ENCODE measurements around the gene AMBN. TPM values are rescaled to one million over a fixed set of nuclear protein-coding genes. Genes with fewer than 3 reads are reported as not detected.

The AMBN gene
- polyA plus RNA-seq, 1 of the 3 experiments (the other 2 are of a cell fraction) = not detected

GRCh38 chr4:70564033-70564432, 28.0 kb upstream of the AMBN start:
- Histone ChIP-seq H3K9ac (no peak overlapping the region), H3K9me2 (no peaks in the 10 kb centered on the region), H3K79me2 (ENCODE audit: insufficient read depth) (no peaks in the 10 kb centered on the region), H3K27me3 (ENCODE audit: insufficient read depth) (peaks cover 12% of the 10 kb centered on the region; the same call in 1 of the 2 replicates), H3K27ac (ENCODE audit: low read depth in 2 of 2, low read length in 1 of 2) (no peak overlapping the region), H2AFZ (ENCODE audit: low read depth) (no peak overlapping the region), H3K4me2 (no peak overlapping the region), H4K20me1 (ENCODE audit: insufficient read depth) (no peaks in the 10 kb centered on the region), H3K4me3 (ENCODE audit: low read depth in 2 of 2, low read length in 1 of 2) (no peak overlapping the region), H3K4me1 (ENCODE audit: control insufficient read depth in 1 of 2, insufficient read depth in 2 of 2, low read depth in 1 of 2, low read length in 1 of 2) (no peaks in the 10 kb centered on the region), H3K9me3 (no peaks in the 10 kb centered on the region), H3K36me3 (replicated peaks in 1 of 2; ENCODE audit: control insufficient read depth in 1 of 2, insufficient read depth in 2 of 2, low read length in 1 of 2) (no peaks in the 10 kb centered on the region), H3F3A (replicated peaks; ENCODE audit: insufficient read depth) (no peaks in the 10 kb centered on the region)
- ChIA-PET CTCF (interaction anchor here (0.7 kb wide), 1 partner anchor 456 kb away, joined by 3 read pairs; no protein-coding TSS in a partner anchor), POLR2A (no interaction called here)
- 8% methylated on average over 8 of the region's 8 CpGs for WGBS (ENCODE audit: low lambda C conversion rate)
- no peak for TF ChIP-seq USF1 (IDR thresholded peaks at IDR 0.05; ENCODE audit: borderline replicate concordance, low read depth)
- TF ChIP-seq FOSL2 (IDR thresholded peaks at IDR 0.05; ENCODE audit: borderline replicate concordance, low read depth) = no peak
- TF ChIP-seq TCF12 (IDR thresholded peaks at IDR 0.05) = no peak
- TF ChIP-seq JUND (IDR thresholded peaks at IDR 0.05) = no peak
- TF ChIP-seq CHD2 (IDR thresholded peaks at IDR 0.05; ENCODE audit: low read length, partially characterized antibody) = no peak
- no peak for TF ChIP-seq USF2 (IDR thresholded peaks at IDR 0.05; ENCODE audit: borderline replicate concordance, low read depth, low read length)
- TF ChIP-seq GATA2 (CRISPR knock-in tag; IDR thresholded peaks at IDR 0.05) = no peak
- TF ChIP-seq ZBTB33 (IDR thresholded peaks at IDR 0.05; ENCODE audit: borderline replicate concordance, low read depth) = no peak
- TF ChIP-seq SIN3A (IDR thresholded peaks at IDR 0.05; ENCODE audit: borderline replicate concordance, low read depth, low read length) = no peak
- no peak for TF ChIP-seq PBX3 (IDR thresholded peaks at IDR 0.05)
- TF ChIP-seq FOXM1 (IDR thresholded peaks at IDR 0.05; ENCODE audit: low read depth) = no peak
- no peak for TF ChIP-seq NFIC (IDR thresholded peaks at IDR 0.05; ENCODE audit: borderline replicate concordance)
- TF ChIP-seq ELF1 (IDR thresholded peaks at IDR 0.05) = no peak
- TF ChIP-seq FOXJ3 (CRISPR knock-in tag; IDR thresholded peaks at IDR 0.05) = no peak
- TF ChIP-seq NRF1 (IDR thresholded peaks at IDR 0.05; ENCODE audit: low read depth, low read length) = no peak
- TF ChIP-seq POLR2AphosphoS5 (IDR thresholded peaks at IDR 0.05; ENCODE audit: low read depth, low read length) = no peak
- TF ChIP-seq RXRA (IDR thresholded peaks at IDR 0.05; ENCODE audit: borderline replicate concordance, low read depth) = no peak
- TF ChIP-seq RCOR1 (IDR thresholded peaks at IDR 0.05; ENCODE audit: low read length) = no peak
- DNase-seq = no peak

All from SK-N-SH (cell line).